PC-3 (cell line): ENCODE results near the gene DDX50.

Source experiments
- EZH2 ChIP-seq: fragments of 300-600 bp; sonication (generic); IDR thresholded peaks from one replicate; pipeline ENCODE4 v1.6.1; 2017; ENCODE audit warnings: antibody characterized with exemption, mild to moderate bottlenecking, low read length; ENCODE audit not compliant: unreplicated experiment
- EZH2phosphoT487 ChIP-seq: fragments of 300-600 bp; sonication (generic); IDR thresholded peaks from 2 replicates; pipeline ENCODE4 v1.6.1; 2018; ENCODE audit warnings: mild to moderate bottlenecking, antibody characterized with exemption, low read length, borderline replicate concordance
- TF ChIP-seq, protein P1 (sequence below): fragments of 300-600 bp; sonication (generic); conservative IDR thresholded peaks from 2 replicates; pipeline ENCODE4 v1.5.1; 2017; ENCODE audit warnings: antibody characterized with exemption, low read depth, mild to moderate bottlenecking, low read length

DNA sequence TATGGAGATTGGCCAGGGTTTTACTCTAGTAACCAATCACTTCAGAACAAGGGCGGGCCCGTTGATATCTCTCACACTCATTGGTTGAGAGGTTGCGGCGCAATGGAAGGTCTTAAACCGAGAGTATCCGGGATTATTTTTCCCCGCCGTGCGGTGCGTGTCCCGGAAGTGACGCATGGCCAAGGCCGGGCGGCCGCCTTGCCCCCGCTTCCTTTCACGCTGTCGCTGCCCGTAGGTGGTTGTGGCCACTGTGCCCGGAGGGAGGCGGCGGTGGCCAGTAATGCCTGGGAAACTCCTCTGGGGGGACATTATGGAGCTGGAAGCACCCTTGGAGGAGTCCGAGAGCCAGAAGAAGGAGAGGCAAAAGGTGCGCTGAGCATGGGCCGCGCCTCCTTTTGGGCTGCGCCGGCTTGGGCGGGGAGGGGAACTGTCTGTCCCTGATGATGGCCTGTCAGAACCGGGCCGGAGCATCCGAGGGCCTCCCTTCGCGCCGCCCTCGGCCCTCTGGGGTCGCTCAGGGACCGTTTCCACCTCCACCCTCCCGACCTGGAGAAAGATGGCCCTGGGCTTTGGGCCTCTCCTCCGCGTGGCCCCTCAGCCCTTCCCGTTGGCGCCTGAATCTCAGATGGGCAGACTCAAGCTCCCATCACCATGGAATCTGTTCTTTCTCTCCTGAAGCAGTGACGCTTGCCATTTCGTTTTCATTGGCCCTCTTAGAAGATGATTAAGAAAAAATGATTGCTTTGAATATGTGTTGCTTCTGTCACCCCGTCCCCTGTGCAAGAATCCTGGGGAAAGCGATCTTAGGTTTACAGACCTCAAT is at the start of gene DDX50:
- TF ChIP-seq, protein P1, sequence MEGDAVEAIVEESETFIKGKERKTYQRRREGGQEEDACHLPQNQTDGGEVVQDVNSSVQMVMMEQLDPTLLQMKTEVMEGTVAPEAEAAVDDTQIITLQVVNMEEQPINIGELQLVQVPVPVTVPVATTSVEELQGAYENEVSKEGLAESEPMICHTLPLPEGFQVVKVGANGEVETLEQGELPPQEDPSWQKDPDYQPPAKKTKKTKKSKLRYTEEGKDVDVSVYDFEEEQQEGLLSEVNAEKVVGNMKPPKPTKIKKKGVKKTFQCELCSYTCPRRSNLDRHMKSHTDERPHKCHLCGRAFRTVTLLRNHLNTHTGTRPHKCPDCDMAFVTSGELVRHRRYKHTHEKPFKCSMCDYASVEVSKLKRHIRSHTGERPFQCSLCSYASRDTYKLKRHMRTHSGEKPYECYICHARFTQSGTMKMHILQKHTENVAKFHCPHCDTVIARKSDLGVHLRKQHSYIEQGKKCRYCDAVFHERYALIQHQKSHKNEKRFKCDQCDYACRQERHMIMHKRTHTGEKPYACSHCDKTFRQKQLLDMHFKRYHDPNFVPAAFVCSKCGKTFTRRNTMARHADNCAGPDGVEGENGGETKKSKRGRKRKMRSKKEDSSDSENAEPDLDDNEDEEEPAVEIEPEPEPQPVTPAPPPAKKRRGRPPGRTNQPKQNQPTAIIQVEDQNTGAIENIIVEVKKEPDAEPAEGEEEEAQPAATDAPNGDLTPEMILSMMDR: no peak
- TF ChIP-seq EZH2 (no peak), EZH2phosphoT487 (no peak)
